ENCODE results near the gene TANC2. TPM values are rescaled to one million over a fixed set of nuclear protein-coding genes. Genes with fewer than 3 reads are reported as not detected.

TANC2 gene
- total RNA-seq, 1 experiment from 2014 or later, result 18.6 TPM

- no peak for TF ChIP-seq ARID4B (CRISPR knock-in tag; IDR thresholded peaks at IDR 0.05; ENCODE audit: borderline replicate concordance)
- no peak for TF ChIP-seq TP53 (CRISPR knock-in tag; IDR thresholded peaks at IDR 0.05)
- TF ChIP-seq ZNF512 (CRISPR knock-in tag; IDR thresholded peaks at IDR 0.05; ENCODE audit: borderline replicate concordance), result no peak
- TF ChIP-seq CREB1 (CRISPR knock-in tag; IDR thresholded peaks at IDR 0.05), result no peak
- no peak for TF ChIP-seq ZNF121 (CRISPR knock-in tag; IDR thresholded peaks at IDR 0.05)
- no peak for TF ChIP-seq MXD4 (CRISPR knock-in tag; IDR thresholded peaks at IDR 0.05; ENCODE audit: borderline replicate concordance)
- TF ChIP-seq HMGA2 (CRISPR knock-in tag; IDR thresholded peaks at IDR 0.05), result no peak
These were observed 45.7 kb upstream of the TANC2 start (continued) for GRCh38 chr17:62920300-62920699.

GRCh38 chr17:62921817-62922216 is 44.2 kb upstream of the TANC2 start:
- Mint-ChIP-seq H3K9me3 (peaks cover 3% of the 10 kb centered on the region; the same call in 1 of the 2 replicates), H3K36me3 (no peaks in the 10 kb centered on the region), H3K27ac (no peak overlapping the region), H3K4me3 (no peak overlapping the region), H3K4me1 (no peaks in the 10 kb centered on the region), H3K27me3 (ENCODE audit: low read depth) (no peaks in the 10 kb centered on the region)
- DNase-seq (ENCODE audit: low spot score) (no peak), ATAC-seq (no peak)
- TF ChIP-seq SMAD3 (CRISPR knock-in tag; IDR thresholded peaks at IDR 0.05; ENCODE audit: borderline replicate concordance) (no peak), FOXP4 (CRISPR knock-in tag; IDR thresholded peaks at IDR 0.05) (no peak), TEAD1 (CRISPR knock-in tag; IDR thresholded peaks at IDR 0.05) (no peak), OVOL2 (CRISPR knock-in tag; IDR thresholded peaks at IDR 0.05; ENCODE audit: borderline replicate concordance) (no peak), MXD4 (CRISPR knock-in tag; IDR thresholded peaks at IDR 0.05; ENCODE audit: borderline replicate concordance) (no peak), IRF1 (CRISPR knock-in tag; IDR thresholded peaks at IDR 0.05) (no peak), ZNF396 (CRISPR knock-in tag; IDR thresholded peaks at IDR 0.05; ENCODE audit: borderline replicate concordance) (no peak), EMX1 (CRISPR knock-in tag; IDR thresholded peaks at IDR 0.05) (no peak), FOXK1 (CRISPR knock-in tag; IDR thresholded peaks at IDR 0.05) (no peak), ZMAT4 (CRISPR knock-in tag; IDR thresholded peaks at IDR 0.05) (no peak), TP53 (CRISPR knock-in tag; IDR thresholded peaks at IDR 0.05) (no peak), CBFB (CRISPR knock-in tag; IDR thresholded peaks at IDR 0.05; ENCODE audit: low read depth) (no peak), HMGXB4 (CRISPR knock-in tag; IDR thresholded peaks at IDR 0.05) (no peak)
- ChIA-PET CTCF (no interaction called here), POLR2A (no interaction called here)
